ENCODE measurements around the gene ILF2.

Gene ILF2

GRCh38 chr1:153616144-153616916 lies 54.5 kb downstream of the ILF2 start, which contains the start of gene S100A14:
S100A14 (minus strand) TSS chr1:153616325; CDS start chr1:153615858, 467 bp downstream.
- Histone ChIP-seq H3K9ac (ENCODE audit: low read length) (peak within 1 kb of the TSS; percentile 95), H3K4me1 (ENCODE audit: control insufficient read depth, insufficient read depth, low read length) (peaks cover 52% of the 10 kb centered on the region), H3K36me3 (ENCODE audit: control insufficient read depth, insufficient read depth, low read length) (no peaks in the 10 kb centered on the region), H3K4me3 (ENCODE audit: low read length) (peak within 1 kb of the TSS; percentile 60), H3K27me3 (ENCODE audit: control insufficient read depth, insufficient read depth, low read length) (no peaks in the 10 kb centered on the region), H3K9me3 (ENCODE audit: control insufficient read depth, low read length) (no peaks in the 10 kb centered on the region)

GRCh38 chr1:153615406-153615805 lies 55.4 kb downstream of the ILF2 start:
- H3K4me1 ChIP-seq (ENCODE audit: control insufficient read depth, insufficient read depth, low read length): peaks cover 59% of the 10 kb centered on the region
- H3K36me3 ChIP-seq (ENCODE audit: control insufficient read depth, insufficient read depth, low read length): no peaks in the 10 kb centered on the region
- peak overlapping the region; percentile 60 for H3K4me3 ChIP-seq (ENCODE audit: low read length)
- no peaks in the 10 kb centered on the region for H3K9me3 ChIP-seq (ENCODE audit: control insufficient read depth, low read length)
- no peaks in the 10 kb centered on the region for H3K27me3 ChIP-seq (ENCODE audit: control insufficient read depth, insufficient read depth, low read length)
- H3K9ac ChIP-seq (ENCODE audit: low read length): peak overlapping the region; percentile 95

GRCh38 chr1:153614906-153615305 lies 55.9 kb downstream of the ILF2 start:
- peaks cover 64% of the 10 kb centered on the region for H3K4me1 ChIP-seq (ENCODE audit: control insufficient read depth, insufficient read depth, low read length)
- H3K9ac ChIP-seq (ENCODE audit: low read length): peak overlapping the region; percentile 95
- H3K4me3 ChIP-seq (ENCODE audit: low read length): peak overlapping the region; percentile 60
- H3K36me3 ChIP-seq (ENCODE audit: control insufficient read depth, insufficient read depth, low read length): no peaks in the 10 kb centered on the region
- H3K9me3 ChIP-seq (ENCODE audit: control insufficient read depth, low read length): no peaks in the 10 kb centered on the region
- H3K27me3 ChIP-seq (ENCODE audit: control insufficient read depth, insufficient read depth, low read length): no peaks in the 10 kb centered on the region

GRCh38 chr1:153614189-153614900 lies 56.4 kb downstream of the ILF2 start:
- Histone ChIP-seq H3K9me3 (ENCODE audit: control insufficient read depth, low read length) (no peaks in the 10 kb centered on the region), H3K4me1 (ENCODE audit: control insufficient read depth, insufficient read depth, low read length) (peaks cover 70% of the 10 kb centered on the region)

DNA sequence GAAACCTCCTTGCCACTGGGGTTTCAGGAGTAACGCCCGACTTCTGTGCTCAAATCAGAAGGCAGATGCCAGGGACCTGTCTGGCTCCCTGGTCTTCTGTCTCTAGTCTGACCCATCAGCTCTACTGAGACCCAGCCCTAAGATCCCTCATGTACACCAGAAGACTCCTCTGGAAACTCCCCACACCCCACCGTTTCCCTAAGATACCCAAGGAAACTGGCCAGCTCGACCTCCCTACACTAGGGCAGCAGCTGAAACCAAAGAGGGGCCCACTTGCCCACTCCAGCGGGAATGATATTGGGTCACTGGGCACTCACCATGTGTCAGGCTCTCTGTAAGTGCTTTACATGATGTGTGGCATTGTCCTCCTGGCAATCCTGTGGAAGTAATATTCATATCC lies 57.4 kb downstream of the ILF2 start:
- H3K4me3 ChIP-seq (ENCODE audit: low read length): no peak overlapping the region
- peak overlapping the region; percentile 98 for H3K9ac ChIP-seq (ENCODE audit: low read length)
- no peaks in the 10 kb centered on the region for H3K27me3 ChIP-seq (ENCODE audit: control insufficient read depth, insufficient read depth, low read length)
- no peaks in the 10 kb centered on the region for H3K36me3 ChIP-seq (ENCODE audit: control insufficient read depth, insufficient read depth, low read length)
- no peaks in the 10 kb centered on the region for H3K9me3 ChIP-seq (ENCODE audit: control insufficient read depth, low read length)
- H3K4me1 ChIP-seq (ENCODE audit: control insufficient read depth, insufficient read depth, low read length): peaks cover 79% of the 10 kb centered on the region

More at GRCh38 chr1:153614189-153614900, 56.4 kb downstream of the ILF2 start:
- Histone ChIP-seq H3K27me3 (ENCODE audit: control insufficient read depth, insufficient read depth, low read length) (no peaks in the 10 kb centered on the region), H3K9ac (ENCODE audit: low read length) (peak overlapping the region; percentile 95), H3K36me3 (ENCODE audit: control insufficient read depth, insufficient read depth, low read length) (no peaks in the 10 kb centered on the region), H3K4me3 (ENCODE audit: low read length) (no peak overlapping the region)

GRCh38 chr1:153612755-153613331 lies 58.0 kb downstream of the ILF2 start, which contains the start of gene S100A16:
S100A16 (minus strand) TSS chr1:153613137; CDS start chr1:153608151, 4,986 bp downstream.
- peaks cover 81% of the 10 kb centered on the region for H3K4me1 ChIP-seq (ENCODE audit: control insufficient read depth, insufficient read depth, low read length)
- no peaks in the 10 kb centered on the region for H3K9me3 ChIP-seq (ENCODE audit: control insufficient read depth, low read length)
- H3K4me3 ChIP-seq (ENCODE audit: low read length): peak within 1 kb of the TSS; percentile 75
- H3K9ac ChIP-seq (ENCODE audit: low read length): peak within 1 kb of the TSS; percentile 98
- H3K27me3 ChIP-seq (ENCODE audit: control insufficient read depth, insufficient read depth, low read length): no peaks in the 10 kb centered on the region
- H3K36me3 ChIP-seq (ENCODE audit: control insufficient read depth, insufficient read depth, low read length): no peaks in the 10 kb centered on the region

DNA sequence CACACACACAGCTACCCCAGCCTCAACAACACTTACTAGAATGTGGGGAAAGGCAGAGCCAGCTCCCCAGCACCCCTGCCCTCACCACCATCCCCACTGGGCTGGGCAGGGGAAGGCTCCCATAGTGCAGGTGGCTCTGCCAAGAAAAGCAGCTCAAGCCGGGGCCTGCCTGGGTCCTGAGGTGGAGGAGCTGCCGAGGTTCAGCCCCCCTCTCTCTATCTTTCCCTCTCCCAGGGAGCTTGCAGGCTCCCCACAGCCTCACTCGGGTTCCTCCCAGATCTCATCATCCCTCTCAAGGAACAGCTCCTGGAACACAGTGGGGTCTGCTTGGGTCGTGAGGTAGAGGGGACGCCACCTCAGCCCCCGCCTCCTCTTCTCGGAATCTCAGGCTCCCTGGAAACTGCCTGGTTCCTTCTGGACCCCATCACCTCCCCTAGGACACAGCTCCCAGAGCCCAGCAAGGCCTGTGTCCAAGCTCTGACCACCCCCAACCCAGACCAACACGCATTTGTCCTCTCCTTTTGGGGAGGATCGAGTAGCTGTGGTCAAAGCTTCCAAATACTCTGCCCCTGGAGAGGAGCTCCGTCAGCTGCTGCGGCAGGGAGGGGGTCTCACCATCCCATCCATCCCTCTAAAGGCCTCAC lies 58.6 kb downstream of the ILF2 start:
- Histone ChIP-seq H3K4me3 (ENCODE audit: low read length) (peak overlapping the region; percentile 75), H3K9me3 (ENCODE audit: control insufficient read depth, low read length) (no peaks in the 10 kb centered on the region), H3K27me3 (ENCODE audit: control insufficient read depth, insufficient read depth, low read length) (no peaks in the 10 kb centered on the region), H3K4me1 (ENCODE audit: control insufficient read depth, insufficient read depth, low read length) (peaks cover 75% of the 10 kb centered on the region), H3K36me3 (ENCODE audit: control insufficient read depth, insufficient read depth, low read length) (no peaks in the 10 kb centered on the region), H3K9ac (ENCODE audit: low read length) (peak overlapping the region; percentile 98)
